ENCODE results near the gene FIG4.

GRCh38 chr6:109870089-109870410 lies 179.0 kb downstream of the FIG4 start:
- no peak for TF ChIP-seq EZH2 (IDR thresholded peaks at IDR 0.05; ENCODE audit: borderline replicate concordance, low read length)
- no peak for TF ChIP-seq CTCF (conservative IDR thresholded peaks at IDR 0.05 in 1 of 2, IDR thresholded peaks at IDR 0.05 in 1 of 2; ENCODE audit: extremely low read depth in 1 of 2, insufficient read depth in 1 of 2, low read depth in 1 of 2, low read length in 2 of 2)

Data from mammary epithelial cell (primary cell).